CD4-positive, CD25-positive, alpha-beta regulatory T cell (primary cell): Measurements from ENCODE around the gene CNOT6. TPM values are rescaled to one million over a fixed set of nuclear protein-coding genes. Genes with fewer than 3 reads are reported as not detected.
"Not testable (repeated sequence)": the region's sequence is repeated elsewhere in the genome, so short reads cannot be mapped to it uniquely, and the experiment has no call there.

Experiments
- ATAC-seq, 2 donors: fragments of 150-1000 bp; cut with Tn5 transposase; one replicate each; pipeline ENCODE4 v1.10.0; 2021; ENCODE audit warnings: low read depth in 2 of 2, moderate number of reproducible peaks in 2 of 2, moderate library complexity in 1 of 2
- DNase-seq, 3 donors: peaks; one replicate each; pipeline versions ENCODE4 v3.0.0 to v3.0.0-alpha.2; 2012 to 2022; ENCODE audit warnings: mixed read lengths in 1 of 3
- H3K27ac ChIP-seq: one replicate; pipeline ENCODE4 v1.7.0; 2013; ENCODE audit warnings: mild to moderate bottlenecking, low read length; ENCODE audit not compliant: insufficient read depth, poor library complexity, severe bottlenecking
- H3K27me3 ChIP-seq: one replicate; pipeline ENCODE4 v1.7.0; 2013; ENCODE audit warnings: low read length; ENCODE audit not compliant: control insufficient read depth, insufficient read depth
- H3K36me3 ChIP-seq: one replicate; pipeline ENCODE4 v1.7.0; 2013; ENCODE audit warnings: mild to moderate bottlenecking, low read length, moderate library complexity; ENCODE audit not compliant: control insufficient read depth, insufficient read depth
- H3K4me1 ChIP-seq: 2 replicates; pipeline ENCODE4 v1.7.0; 2013; ENCODE audit warnings: mild to moderate bottlenecking, low read length; ENCODE audit not compliant: insufficient read depth, control insufficient read depth, poor library complexity, severe bottlenecking
- H3K4me3 ChIP-seq: one replicate; pipeline ENCODE4 v1.7.0; 2013; ENCODE audit warnings: low read depth, mild to moderate bottlenecking, low read length, moderate library complexity
- H3K9me3 ChIP-seq, 2 experiments: 1 replicate in 1 of 2; 2 replicates in 1 of 2; pipeline ENCODE4 v1.7.0; 2013; ENCODE audit warnings: low read length in 2 of 2, mild to moderate bottlenecking in 1 of 2, moderate library complexity in 1 of 2; ENCODE audit not compliant: control insufficient read depth in 2 of 2
- H3K27ac Mint-ChIP-seq, 3 donors: one replicate each; pipeline ENCODE4 v1.8.0; 2020 to 2022; ENCODE audit warnings: mild to moderate bottlenecking in 3 of 3, mixed read lengths in 3 of 3, moderate library complexity in 2 of 3
- H3K27me3 Mint-ChIP-seq: one replicate; pipeline ENCODE4 v1.8.0; 2022; ENCODE audit warnings: mild to moderate bottlenecking, mixed read lengths
- H3K36me3 Mint-ChIP-seq: one replicate; pipeline ENCODE4 v1.8.0; 2020; ENCODE audit warnings: mixed read lengths
- H3K4me1 Mint-ChIP-seq, 4 donors: one replicate each; pipeline ENCODE4 v1.8.0; 2020 to 2022; ENCODE audit warnings: mixed read lengths in 4 of 4, mild to moderate bottlenecking in 1 of 4
- H3K4me3 Mint-ChIP-seq, 4 donors: one replicate each; pipeline ENCODE4 v1.8.0; 2020 to 2022; ENCODE audit warnings: mild to moderate bottlenecking in 4 of 4, mixed read lengths in 4 of 4, moderate library complexity in 3 of 4
- H3K9me3 Mint-ChIP-seq, 7 donors: one replicate each; pipeline ENCODE4 v1.8.0; 2020 to 2022; ENCODE audit warnings: mixed read lengths in 7 of 7, mild to moderate bottlenecking in 3 of 7, moderate library complexity in 2 of 7
- polyA plus RNA-seq, 4 donors: library from polyadenylated mRNA; unstranded; fragments of 300-500 nt; fragmentation: Illumina TruSeq; gene quantifications; one replicate each; pipeline ENCODE4 v1.2.3, GENCODE V29; 2021
- total RNA-seq: library from RNA; stranded (reverse); gene quantifications from one replicate; pipeline ENCODE4 v1.2.3, GENCODE V29; 2022

The CNOT6 gene
- total and polyA plus RNA-seq, 5 donors from 2014 or later, result 7.6 to 22.8 (median 9.0) TPM

DNA sequence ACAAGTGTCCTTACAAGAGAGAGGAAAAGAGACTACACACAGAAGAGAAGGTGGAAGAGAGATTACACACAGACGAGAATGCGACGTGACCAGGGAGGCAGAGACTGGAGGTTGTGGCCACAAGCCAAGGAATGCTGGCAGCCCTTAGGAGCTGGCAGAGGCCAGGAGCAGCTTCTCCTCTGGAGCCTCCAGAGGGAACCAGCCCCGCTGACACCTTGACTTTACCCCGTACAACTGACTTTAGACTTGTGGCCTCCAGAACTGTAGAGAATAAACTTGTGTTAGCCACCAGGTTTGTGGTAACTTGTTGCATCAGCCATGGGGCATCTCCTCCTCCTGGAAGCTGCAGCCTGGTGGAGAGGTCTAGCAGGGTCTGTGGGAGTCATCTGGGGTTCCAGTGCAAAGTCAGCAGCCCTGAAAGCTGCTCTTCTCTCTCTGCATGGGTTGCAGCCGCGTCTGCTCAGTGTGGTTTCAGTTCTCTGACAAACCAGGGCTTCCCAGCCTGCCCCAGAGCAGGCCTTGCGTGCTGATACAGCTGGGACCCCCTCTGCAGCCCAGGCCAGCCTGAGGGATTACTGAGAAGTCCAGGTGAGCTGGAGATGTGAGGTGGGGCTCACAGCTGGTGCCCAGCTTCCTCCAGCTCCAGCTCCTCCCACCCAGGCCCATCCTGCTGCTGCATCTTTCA is 30.8 kb upstream of the CNOT6 start:
- no peak overlapping the region for H3K27ac Mint-ChIP-seq
- no peak overlapping the region for H3K4me3 ChIP-seq
- peaks cover 0 to 1% (median 0%) of the 10 kb centered on the region in 7 donors for H3K9me3 Mint-ChIP-seq
- H3K4me3 Mint-ChIP-seq, result no peak overlapping the region
- no peaks in the 10 kb centered on the region for H3K9me3 ChIP-seq
- no peaks in the 10 kb centered on the region for H3K27me3 Mint-ChIP-seq
- no peaks in the 10 kb centered on the region for H3K27me3 ChIP-seq
- ATAC-seq (no peak), DNase-seq (no peak)
- H3K4me1 Mint-ChIP-seq, result no peaks in the 10 kb centered on the region
- H3K4me1 ChIP-seq, result no peaks in the 10 kb centered on the region
- H3K36me3 Mint-ChIP-seq, result no peaks in the 10 kb centered on the region
- H3K27ac ChIP-seq, result no peak overlapping the region
- no peaks in the 10 kb centered on the region for H3K36me3 ChIP-seq

DNA sequence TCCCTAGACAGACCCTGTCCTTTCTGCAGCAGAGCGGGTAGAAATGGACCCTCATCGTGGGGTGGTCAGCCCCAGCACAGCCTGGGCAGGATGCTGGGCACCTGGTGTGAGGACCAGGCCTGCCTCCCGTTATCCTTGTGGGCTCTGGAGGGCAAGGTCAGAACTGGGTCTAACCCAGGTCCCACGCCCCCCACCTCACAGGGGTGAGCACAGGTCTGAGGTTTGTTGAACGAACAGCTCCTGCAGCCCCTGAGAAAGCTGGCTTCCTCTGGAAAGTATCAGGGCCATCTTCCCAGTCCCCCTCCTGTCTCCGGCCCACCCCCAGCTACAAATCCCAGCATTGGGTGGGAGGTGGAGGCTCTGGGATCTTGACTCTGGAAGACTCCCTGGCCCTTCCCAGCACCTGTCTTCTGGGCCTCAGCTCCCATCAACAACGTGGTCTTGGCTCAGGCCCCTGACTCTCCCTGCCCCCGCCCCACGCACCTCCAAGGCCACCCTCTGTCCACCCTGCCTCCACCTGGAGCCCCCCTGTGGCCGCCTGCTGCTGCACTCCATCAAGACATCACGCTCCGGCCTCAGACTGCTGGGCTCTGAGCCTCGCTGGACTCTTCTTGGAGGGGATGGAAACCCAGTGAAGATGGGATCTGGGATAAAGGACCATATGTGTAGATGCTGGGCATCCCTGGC is 30.1 kb upstream of the CNOT6 start:
- Histone ChIP-seq H3K27me3 (no peaks in the 10 kb centered on the region), H3K36me3 (no peaks in the 10 kb centered on the region), H3K4me1 (no peaks in the 10 kb centered on the region), H3K4me3 (no peak overlapping the region), H3K27ac (no peak overlapping the region), H3K9me3 (no peaks in the 10 kb centered on the region)
- no peak overlapping the region for H3K4me3 Mint-ChIP-seq
- no peak overlapping the region for H3K27ac Mint-ChIP-seq
- H3K4me1 Mint-ChIP-seq, result no peaks in the 10 kb centered on the region
- H3K36me3 Mint-ChIP-seq, result no peaks in the 10 kb centered on the region
- H3K27me3 Mint-ChIP-seq, result no peaks in the 10 kb centered on the region
- no peak for ATAC-seq
- no peak for DNase-seq
- peaks cover 0 to 1% (median 0%) of the 10 kb centered on the region in 7 donors for H3K9me3 Mint-ChIP-seq

- H3K9me3 Mint-ChIP-seq, result peaks cover 0 to 1% (median 0%) of the 10 kb centered on the region in 7 donors
- ATAC-seq, result no peak
Observed at GRCh38 chr5:180464603-180464970, 29.6 kb upstream of the CNOT6 start.

GRCh38 chr5:180465052-180465451 is 29.1 kb upstream of the CNOT6 start:
- DNase-seq, H3K27me3 Mint-ChIP-seq, H3K36me3 ChIP-seq, H3K4me3 ChIP-seq, H3K4me3 Mint-ChIP-seq, H3K4me1 Mint-ChIP-seq, H3K36me3 Mint-ChIP-seq, H3K27me3 ChIP-seq, H3K4me1 ChIP-seq, H3K27ac Mint-ChIP-seq, H3K27ac ChIP-seq, H3K9me3 Mint-ChIP-seq, H3K9me3 ChIP-seq, ATAC-seq: not testable (repeated sequence)

More at GRCh38 chr5:180464603-180464970, 29.6 kb upstream of the CNOT6 start:
- H3K27me3 ChIP-seq, result no peaks in the 10 kb centered on the region
- H3K27ac ChIP-seq, result no peak overlapping the region
- H3K36me3 Mint-ChIP-seq, result no peaks in the 10 kb centered on the region
- no peaks in the 10 kb centered on the region for H3K4me1 Mint-ChIP-seq
- H3K27ac Mint-ChIP-seq, result no peak overlapping the region
- H3K4me3 Mint-ChIP-seq, result no peak overlapping the region
- H3K27me3 Mint-ChIP-seq, result peaks cover 2% of the 10 kb centered on the region
- no peaks in the 10 kb centered on the region for H3K36me3 ChIP-seq
- DNase-seq, result no peak
- no peaks in the 10 kb centered on the region for H3K4me1 ChIP-seq
- no peaks in the 10 kb centered on the region for H3K9me3 ChIP-seq
- H3K4me3 ChIP-seq, result no peak overlapping the region

GRCh38 chr5:180466316-180466715 is 27.9 kb upstream of the CNOT6 start:
- H3K4me3 ChIP-seq, result no peak overlapping the region
- H3K27ac ChIP-seq, result no peak overlapping the region
- Mint-ChIP-seq H3K36me3 (no peaks in the 10 kb centered on the region), H3K27ac (no peak overlapping the region), H3K4me3 (no peak overlapping the region), H3K9me3 (no peaks in the 10 kb centered on the region), H3K4me1 (peaks cover 0 to 3% (median under 1%) of the 10 kb centered on the region in 4 donors), H3K27me3 (peaks cover 15% of the 10 kb centered on the region)
- no peaks in the 10 kb centered on the region for H3K27me3 ChIP-seq
- no peaks in the 10 kb centered on the region for H3K36me3 ChIP-seq
- ATAC-seq, result no peak
- no peaks in the 10 kb centered on the region for H3K4me1 ChIP-seq
- DNase-seq, result no peak
- no peaks in the 10 kb centered on the region for H3K9me3 ChIP-seq

DNA sequence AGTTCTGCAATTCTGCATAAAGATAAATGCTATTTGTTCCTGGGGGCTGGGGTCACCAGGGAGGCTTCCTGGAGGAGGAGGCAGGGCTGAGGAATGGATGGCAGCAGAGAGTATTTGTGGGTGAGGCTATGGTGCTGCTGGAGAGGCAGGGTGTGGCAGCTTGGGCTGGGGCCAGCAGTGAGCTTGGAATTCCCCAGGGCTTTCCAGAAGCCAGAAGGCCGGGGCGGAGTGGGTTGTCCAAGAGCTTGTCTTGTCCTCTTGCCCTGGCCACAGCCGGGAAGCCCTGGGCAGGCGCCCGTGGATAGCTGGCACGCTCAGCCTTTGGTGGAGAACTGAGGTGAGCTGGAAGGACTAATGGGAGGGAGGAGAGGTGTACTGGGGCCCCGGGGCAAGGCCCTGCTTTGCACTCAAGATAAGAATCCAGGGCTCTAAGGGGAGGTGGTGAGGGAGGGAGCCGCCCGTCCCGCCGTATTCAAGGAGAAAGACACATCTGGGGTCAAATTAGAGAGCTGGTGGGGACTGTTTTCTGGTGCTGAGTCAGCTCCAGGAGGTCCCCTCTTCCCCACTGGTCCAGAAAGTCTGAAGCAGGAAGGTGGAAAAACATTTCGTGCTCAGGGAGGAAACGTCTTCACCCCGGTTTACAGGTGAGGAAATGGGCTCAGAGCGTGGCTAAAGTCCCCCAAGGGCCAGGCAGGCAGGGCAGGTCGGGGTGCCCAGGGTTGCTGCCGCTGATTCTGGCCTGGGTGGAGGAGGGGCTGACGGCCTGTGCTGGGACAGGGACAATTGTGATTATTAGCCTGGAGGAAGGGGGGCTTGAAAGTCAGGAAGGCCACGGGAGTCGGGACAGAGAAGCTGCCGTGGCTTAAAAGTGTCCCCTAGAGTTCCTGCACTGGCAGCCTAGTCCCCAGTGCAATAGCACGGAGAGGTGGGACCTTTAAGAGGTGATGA is 26.9 kb upstream of the CNOT6 start:
- Histone ChIP-seq H3K27ac (no peak overlapping the region), H3K9me3 (no peaks in the 10 kb centered on the region), H3K27me3 (no peaks in the 10 kb centered on the region), H3K4me1 (no peaks in the 10 kb centered on the region), H3K36me3 (no peaks in the 10 kb centered on the region), H3K4me3 (no peak overlapping the region)
- no peaks in the 10 kb centered on the region for H3K9me3 Mint-ChIP-seq
- H3K27ac Mint-ChIP-seq, result peak overlapping the region in 1 of 3 donors; percentile 67
- H3K4me1 Mint-ChIP-seq, result peaks cover 0 to 3% (median 2%) of the 10 kb centered on the region in 4 donors
- peaks cover 16% of the 10 kb centered on the region for H3K27me3 Mint-ChIP-seq
- DNase-seq, result no peak
- H3K4me3 Mint-ChIP-seq, result no peak overlapping the region
- ATAC-seq, result no peak
- no peaks in the 10 kb centered on the region for H3K36me3 Mint-ChIP-seq

DNA sequence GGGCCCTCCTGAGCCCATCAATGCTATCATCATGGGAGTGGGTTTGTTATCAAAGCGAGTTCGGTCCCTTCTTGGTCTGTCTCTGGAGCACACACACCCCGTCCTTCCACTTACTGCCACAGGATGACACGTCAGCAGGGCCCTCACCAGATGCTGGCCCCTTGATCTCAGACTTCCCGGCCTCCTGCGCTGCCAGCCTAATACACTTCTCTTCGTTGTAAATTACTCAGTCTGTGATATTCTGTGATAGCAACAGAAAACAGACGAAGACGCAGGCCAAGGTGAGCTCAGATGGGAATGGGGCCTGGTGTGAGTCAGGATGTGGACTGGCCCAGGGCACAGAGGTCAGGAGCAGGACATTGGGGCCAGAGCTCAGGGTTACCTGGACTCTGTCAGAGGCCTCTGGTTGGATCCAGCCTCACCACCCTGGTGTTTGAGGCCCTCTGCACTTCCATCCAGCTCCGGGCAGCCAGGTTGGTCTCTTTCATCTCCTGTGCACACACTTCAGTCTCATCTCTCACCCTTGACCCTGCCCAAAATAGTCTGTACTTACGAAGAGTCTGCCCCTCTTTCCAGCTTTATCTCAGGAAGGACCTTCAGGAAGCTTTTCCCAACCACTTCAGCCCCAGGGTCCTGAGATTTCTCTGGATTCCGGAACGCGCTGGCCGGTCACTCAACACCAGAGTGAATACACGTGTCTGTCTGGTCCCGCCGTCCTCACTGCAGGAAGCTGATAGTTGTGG is 26.0 kb upstream of the CNOT6 start:
- H3K9me3 Mint-ChIP-seq, result no peaks in the 10 kb centered on the region
- ATAC-seq (no peak), DNase-seq (no peak)
- H3K4me1 Mint-ChIP-seq, result peaks cover 0 to 3% (median 2%) of the 10 kb centered on the region in 4 donors
- Histone ChIP-seq H3K27me3 (no peaks in the 10 kb centered on the region), H3K36me3 (no peaks in the 10 kb centered on the region), H3K4me3 (no peak overlapping the region), H3K27ac (no peak overlapping the region), H3K4me1 (no peaks in the 10 kb centered on the region), H3K9me3 (no peaks in the 10 kb centered on the region)
- no peak overlapping the region for H3K27ac Mint-ChIP-seq
- no peak overlapping the region for H3K4me3 Mint-ChIP-seq
- no peaks in the 10 kb centered on the region for H3K36me3 Mint-ChIP-seq
- H3K27me3 Mint-ChIP-seq, result peaks cover 19% of the 10 kb centered on the region
